AG10803 (cell line): ENCODE data around the gene CACNG5.

Experiments
- DNase-seq: peaks from one replicate; pipeline ENCODE4 v3.0.0; 2010; ENCODE audit warnings: low read depth
- H3K4me3 ChIP-seq: 2 replicates; pipeline ENCODE4 v1.5.1; 2011; ENCODE audit warnings: mild to moderate bottlenecking, low read length, control low read depth
- CTCF ChIP-seq: conservative IDR thresholded peaks from 2 replicates; pipeline ENCODE4 v1.5.1; 2011; ENCODE audit warnings: mild to moderate bottlenecking, low read length, control low read depth, inconsistent platforms

The CACNG5 gene

GRCh38 chr17:66834919-66835454 lies at the start of gene CACNG5:
TSS of gene CACNG5 (plus strand) at chr17:66835117. CDS start at chr17:66877333, 42,216 bp downstream.
- DNase-seq: no peak
- H3K4me3 ChIP-seq: no peak within 1 kb of the TSS
- TF ChIP-seq CTCF: no peak

- no peak for DNase-seq
- no peak for TF ChIP-seq CTCF
- no peak overlapping the region for H3K4me3 ChIP-seq
Measured at GRCh38 chr17:66786107-66786506, 48.8 kb upstream of the CACNG5 start.

GRCh38 chr17:66787914-66788313 lies 47.0 kb upstream of the CACNG5 start:
- H3K4me3 ChIP-seq: no peak overlapping the region
- TF ChIP-seq CTCF: no peak
- no peak for DNase-seq

- no peak for TF ChIP-seq CTCF
- no peak for DNase-seq
- H3K4me3 ChIP-seq: no peak overlapping the region
Measured at GRCh38 chr17:66789093-66789492, 45.8 kb upstream of the CACNG5 start.

- DNase-seq: no peak
- TF ChIP-seq CTCF: no peak
- no peak overlapping the region for H3K4me3 ChIP-seq
Measured at GRCh38 chr17:66789961-66790437, 44.9 kb upstream of the CACNG5 start.

GRCh38 chr17:66790501-66791061 lies 44.3 kb upstream of the CACNG5 start:
- no peak for DNase-seq
- no peak for TF ChIP-seq CTCF
- H3K4me3 ChIP-seq: no peak overlapping the region

- no peak overlapping the region for H3K4me3 ChIP-seq
- TF ChIP-seq CTCF: no peak
- no peak for DNase-seq
Measured at GRCh38 chr17:66791347-66791746, 43.6 kb upstream of the CACNG5 start.
